Globus pallidus (tissue), 1 donor: ENCODE results near the gene WHRN.

Source experiments
- DNase-seq: peaks from one replicate; pipeline ENCODE4 v3.0.0-alpha.2; 2015; ENCODE audit warnings: low spot score

Gene WHRN

DNA sequence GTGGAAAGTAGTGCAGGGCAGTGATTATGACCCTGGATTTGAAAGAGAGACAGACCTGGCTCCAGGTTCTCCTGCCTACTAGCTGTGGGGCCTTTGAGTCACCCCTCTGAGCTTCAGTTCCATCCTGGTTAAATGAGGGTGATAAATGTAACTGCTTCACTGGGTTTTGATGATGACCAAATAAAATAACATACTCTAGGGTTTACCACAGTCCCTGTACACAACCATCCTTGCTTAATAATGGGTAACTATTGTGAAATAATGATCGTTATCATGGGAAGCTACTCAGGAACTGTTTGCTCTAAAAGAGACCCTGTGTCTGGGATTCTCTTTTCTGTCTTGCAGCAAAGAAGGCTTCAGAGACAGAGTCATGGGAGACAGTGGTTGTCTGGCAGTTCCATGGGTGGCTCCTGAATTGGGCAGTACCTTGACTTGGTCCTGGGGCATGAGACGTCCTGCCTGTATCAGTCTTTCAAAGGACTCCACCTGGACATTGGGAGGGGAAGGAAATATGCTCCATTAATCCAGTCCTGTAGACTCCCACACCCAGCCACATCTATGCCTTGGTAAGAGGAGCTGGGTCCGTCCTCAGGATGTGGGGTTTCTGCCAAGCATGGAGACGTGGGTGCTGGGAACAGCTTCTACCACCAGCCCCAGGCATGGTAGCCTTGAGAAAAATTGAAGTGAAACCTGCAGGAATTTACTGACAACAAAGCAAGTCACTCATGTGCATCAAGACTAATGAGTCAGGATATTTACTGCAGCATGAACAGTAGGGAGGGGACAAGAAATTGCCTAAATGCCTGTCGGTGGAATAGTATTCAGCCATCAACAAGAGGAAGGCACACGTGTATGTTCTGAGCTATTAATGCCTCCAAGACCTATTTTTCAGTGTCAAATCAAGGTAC, 140.9 kb downstream of the WHRN start:
- DNase-seq, result no peak

DNA sequence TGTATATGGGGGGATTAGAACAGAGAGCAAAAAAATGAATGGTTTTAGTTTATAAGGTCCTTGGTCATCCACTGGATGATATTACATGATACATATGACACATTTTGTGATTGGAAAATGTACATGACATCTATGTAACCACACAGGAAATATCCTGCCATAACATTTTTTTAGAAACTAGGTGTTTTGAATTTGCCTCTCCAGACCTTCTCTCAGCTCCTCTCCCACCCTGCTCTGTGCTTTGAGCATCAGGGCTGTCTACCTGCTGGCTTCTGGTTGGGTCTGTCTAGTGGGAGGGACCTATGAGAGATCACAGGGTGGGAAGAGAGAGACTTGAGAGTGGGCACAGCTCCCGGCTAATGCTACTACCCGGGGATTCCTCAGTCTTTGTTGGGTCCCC, 141.8 kb downstream of the WHRN start:
- no peak for DNase-seq

DNA sequence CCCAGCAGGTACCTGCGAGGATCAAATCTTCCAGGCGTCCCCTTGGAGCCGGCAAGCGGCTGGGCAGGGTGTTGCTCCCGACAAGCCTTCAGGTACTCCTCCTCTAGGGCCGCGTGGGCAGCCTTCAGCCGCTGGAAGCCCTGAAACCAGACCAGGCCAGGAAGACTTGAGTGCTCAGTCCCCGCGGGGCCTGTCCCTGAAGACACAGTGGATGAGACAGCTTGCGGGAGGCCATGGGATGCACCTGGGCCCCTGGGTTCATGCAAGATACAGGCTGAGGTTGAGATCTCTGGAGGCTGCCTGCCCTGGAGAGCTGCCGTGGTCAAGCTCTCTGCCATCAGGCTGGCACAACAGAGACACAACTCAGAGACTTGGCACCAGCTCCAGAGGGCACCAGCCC, 142.9 kb downstream of the WHRN start:
- no peak for DNase-seq

DNA sequence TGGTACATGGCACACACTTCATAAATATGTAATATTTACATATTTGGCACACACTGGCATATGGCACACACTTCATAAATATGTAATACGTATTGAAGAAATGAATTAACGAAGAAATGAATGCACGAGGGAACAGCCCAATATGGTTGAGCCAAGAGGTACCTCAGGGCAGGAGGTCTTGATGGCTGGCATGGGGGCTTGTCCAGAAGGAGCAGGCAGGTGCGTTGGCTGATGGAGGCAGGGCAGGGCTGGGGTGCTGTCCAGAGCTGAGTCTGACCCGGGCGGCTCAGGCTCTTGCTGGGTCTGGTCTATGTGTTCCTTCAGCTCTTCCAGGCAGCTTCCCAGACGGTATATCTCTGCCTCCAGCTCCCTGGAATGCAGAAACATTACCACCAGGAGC, 143.7 kb downstream of the WHRN start:
- no peak for DNase-seq

DNA sequence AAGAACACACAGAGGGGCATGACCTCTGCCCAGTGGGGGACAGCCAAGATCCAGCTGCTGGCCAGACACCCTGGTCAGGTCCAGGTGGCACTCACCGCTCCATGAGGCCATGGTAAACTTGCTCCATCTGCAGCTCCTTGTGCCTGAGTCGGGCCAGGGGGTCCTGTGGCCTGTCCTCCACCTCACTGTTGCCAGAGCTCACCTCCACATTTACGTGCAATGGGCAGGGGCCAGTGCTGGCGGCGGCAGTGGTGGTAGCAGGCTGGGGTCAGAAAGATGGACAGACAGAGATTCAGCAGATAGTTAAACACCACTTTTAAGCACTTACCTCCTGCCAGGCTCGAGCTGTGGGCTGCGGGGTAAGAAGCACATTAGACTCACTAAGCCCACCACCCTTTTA, 145.5 kb downstream of the WHRN start:
- DNase-seq, result no peak

DNA sequence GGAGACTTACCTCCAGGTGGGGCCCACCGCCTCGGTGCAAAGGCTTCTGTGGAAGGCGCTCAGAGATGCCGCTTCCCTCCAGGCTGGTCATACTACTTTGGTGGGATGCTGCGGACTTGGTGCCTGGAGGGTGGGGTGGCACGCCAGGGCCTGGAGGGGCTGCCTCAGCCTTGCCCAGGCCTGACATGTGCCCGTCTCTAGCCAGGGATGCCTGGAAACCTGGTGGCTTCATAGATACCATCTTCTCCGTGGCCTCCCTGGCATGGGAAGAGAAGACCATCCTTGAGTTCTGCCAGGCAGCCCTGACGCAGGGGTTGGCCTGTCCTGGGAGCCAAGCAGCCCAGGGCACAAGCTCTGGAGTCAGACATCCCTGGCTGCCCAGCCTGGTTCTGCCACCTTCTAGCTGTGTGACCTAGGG, 147.4 kb downstream of the WHRN start:
- DNase-seq, result no peak

DNA sequence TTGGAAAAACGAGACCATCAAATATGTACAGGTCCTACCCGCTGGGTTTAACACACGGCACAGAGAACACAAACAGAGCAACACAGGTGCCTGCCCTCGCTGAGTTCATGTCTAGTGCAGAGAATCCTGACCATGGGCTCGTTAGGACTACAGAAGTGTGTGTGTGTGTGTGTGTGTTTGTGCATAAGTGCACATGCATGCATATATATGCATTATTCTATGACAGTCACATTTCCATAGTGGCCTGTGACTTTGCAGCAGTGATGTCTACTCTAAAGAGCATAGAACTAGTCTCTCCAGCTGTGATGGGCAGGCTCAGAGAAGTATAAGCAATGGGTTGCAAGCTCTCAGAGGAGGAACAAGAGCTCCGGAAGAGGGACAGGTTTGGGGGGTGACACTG, 147.9 kb downstream of the WHRN start:
- no peak for DNase-seq

DNA sequence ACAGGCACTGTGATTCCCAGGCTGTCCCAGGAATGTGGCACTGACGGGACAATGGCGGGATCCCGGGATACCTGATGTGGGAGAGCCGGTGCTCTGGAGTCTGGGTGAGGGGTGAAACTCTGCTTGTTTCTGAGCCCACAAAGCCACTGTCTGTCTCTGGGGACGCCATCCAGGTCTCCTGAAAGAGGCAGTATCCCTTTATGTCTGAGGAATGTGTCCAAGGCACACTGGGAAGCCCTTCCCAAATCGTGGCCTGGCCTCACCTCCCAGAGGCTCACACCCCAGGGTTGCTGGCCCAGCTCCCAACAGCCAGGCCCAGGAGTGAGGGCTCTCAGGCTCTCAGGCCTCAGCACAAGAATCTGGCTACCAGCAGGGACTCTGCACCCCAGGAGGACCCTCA, 148.5 kb downstream of the WHRN start:
- DNase-seq, result no peak

DNA sequence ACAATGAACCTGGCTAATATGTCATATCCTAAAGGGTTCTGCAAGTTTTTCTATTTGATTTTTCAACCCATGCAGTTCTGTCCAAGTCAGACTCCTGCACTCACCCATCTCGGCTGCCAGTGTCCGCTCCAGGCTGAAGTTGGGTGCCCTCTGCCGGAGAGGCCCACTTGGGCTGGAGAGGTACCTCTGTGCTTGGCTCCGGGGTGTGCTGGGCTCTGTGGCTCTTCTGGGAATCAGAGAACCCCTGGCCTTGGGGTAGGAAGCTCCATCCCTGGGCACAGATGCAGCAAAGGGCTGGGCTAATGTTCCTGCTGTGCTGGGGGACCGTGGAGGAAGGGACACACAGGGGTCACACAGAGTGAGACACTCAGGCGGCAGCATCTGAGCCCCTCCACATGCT, 149.5 kb downstream of the WHRN start:
- DNase-seq, result no peak
